Choroid plexus epithelial cell (primary cell): Measurements from ENCODE around the gene SULT1A1.

Source experiments
- DNase-seq: peaks from one replicate; pipeline ENCODE4 v3.0.0-alpha.2; 2010; ENCODE audit warnings: low read depth
- H3K4me3 ChIP-seq: 2 replicates; pipeline ENCODE4 v1.5.1; 2011; ENCODE audit warnings: low read depth, mild to moderate bottlenecking, control low read depth, low read length, moderate library complexity
- TF ChIP-seq, protein P1 (sequence below): conservative IDR thresholded peaks from 2 replicates; pipeline ENCODE4 v1.5.1; 2011; ENCODE audit warnings: low read depth, mild to moderate bottlenecking, control low read depth, inconsistent platforms, low read length, moderate library complexity

Gene SULT1A1

DNA sequence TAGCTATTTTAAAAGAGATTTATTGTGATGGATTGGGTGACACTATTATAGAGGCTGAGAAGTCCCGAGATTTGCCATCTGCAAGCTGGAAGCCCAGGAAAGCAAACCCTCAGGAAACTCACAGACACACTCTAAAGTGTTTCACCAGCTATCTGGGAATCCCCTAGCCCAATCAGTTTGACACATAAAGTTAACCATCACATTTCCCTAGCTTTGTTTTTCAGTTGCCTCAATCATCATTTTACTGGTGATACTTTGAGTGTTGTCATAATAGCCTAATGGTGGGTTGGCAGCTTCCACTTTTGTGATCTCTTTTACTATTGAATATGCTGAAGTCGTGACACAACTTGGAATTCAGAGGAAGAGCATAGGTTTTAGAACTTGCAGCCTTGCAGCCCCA lies 54.3 kb downstream of the SULT1A1 start:
- no peak overlapping the region for H3K4me3 ChIP-seq
- no peak for DNase-seq
- TF ChIP-seq, protein P1, sequence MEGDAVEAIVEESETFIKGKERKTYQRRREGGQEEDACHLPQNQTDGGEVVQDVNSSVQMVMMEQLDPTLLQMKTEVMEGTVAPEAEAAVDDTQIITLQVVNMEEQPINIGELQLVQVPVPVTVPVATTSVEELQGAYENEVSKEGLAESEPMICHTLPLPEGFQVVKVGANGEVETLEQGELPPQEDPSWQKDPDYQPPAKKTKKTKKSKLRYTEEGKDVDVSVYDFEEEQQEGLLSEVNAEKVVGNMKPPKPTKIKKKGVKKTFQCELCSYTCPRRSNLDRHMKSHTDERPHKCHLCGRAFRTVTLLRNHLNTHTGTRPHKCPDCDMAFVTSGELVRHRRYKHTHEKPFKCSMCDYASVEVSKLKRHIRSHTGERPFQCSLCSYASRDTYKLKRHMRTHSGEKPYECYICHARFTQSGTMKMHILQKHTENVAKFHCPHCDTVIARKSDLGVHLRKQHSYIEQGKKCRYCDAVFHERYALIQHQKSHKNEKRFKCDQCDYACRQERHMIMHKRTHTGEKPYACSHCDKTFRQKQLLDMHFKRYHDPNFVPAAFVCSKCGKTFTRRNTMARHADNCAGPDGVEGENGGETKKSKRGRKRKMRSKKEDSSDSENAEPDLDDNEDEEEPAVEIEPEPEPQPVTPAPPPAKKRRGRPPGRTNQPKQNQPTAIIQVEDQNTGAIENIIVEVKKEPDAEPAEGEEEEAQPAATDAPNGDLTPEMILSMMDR = no peak
